SK-N-MC (cell line): ENCODE data around the gene EIF1AD.

Source experiments
- DNase-seq: peaks from one replicate; pipeline ENCODE4 v3.0.0-alpha.2; 2011; ENCODE audit warnings: low read depth, low spot score
- H3K27ac ChIP-seq: fragments of 200-600 bp; sonication (generic); 2 replicates; pipeline ENCODE4 v1.5.1; 2016; ENCODE audit warnings: mixed run types
- H3K36me3 ChIP-seq: fragments of 200-600 bp; sonication (generic); 2 replicates; pipeline ENCODE4 v1.6.1; 2017; ENCODE audit warnings: antibody characterized with exemption, low read length, mixed read lengths; ENCODE audit not compliant: insufficient read depth
- H3K4me3 ChIP-seq: fragments of 200-600 bp; sonication (generic); 2 replicates; pipeline ENCODE4 v1.5.1; 2016
- H3K9ac ChIP-seq: fragments of 200-600 bp; sonication (generic); 2 replicates; pipeline ENCODE4 v1.8.0; 2017; ENCODE audit warnings: mixed run types, mixed read lengths; ENCODE audit not compliant: insufficient read length
- H3K9me3 ChIP-seq: fragments of 200-600 bp; sonication (generic); 2 replicates; pipeline ENCODE4 v1.6.1; 2017; ENCODE audit warnings: low read depth, mild to moderate bottlenecking, antibody characterized with exemption, low read length, moderate library complexity, mixed read lengths
- EZH2 ChIP-seq: fragments of 200-600 bp; sonication (generic); IDR thresholded peaks from one replicate; pipeline ENCODE4 v1.6.1; 2017; ENCODE audit warnings: antibody characterized with exemption
- FOXP2 ChIP-seq: optimal IDR thresholded peaks from 2 replicates; pipeline ENCODE3; 2011; ENCODE audit warnings: mild to moderate bottlenecking, moderate library complexity; ENCODE audit not compliant: insufficient read depth; ENCODE audit errors: extremely low read length, control extremely low read depth
- POLR2AphosphoS5 ChIP-seq: IDR thresholded peaks from 2 replicates; pipeline ENCODE4 v1.6.1; 2012; ENCODE audit warnings: mild to moderate bottlenecking, low read depth, low read length, borderline replicate concordance

The EIF1AD gene, protein sequence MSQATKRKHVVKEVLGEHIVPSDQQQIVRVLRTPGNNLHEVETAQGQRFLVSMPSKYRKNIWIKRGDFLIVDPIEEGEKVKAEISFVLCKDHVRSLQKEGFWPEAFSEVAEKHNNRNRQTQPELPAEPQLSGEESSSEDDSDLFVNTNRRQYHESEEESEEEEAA

GRCh38 chr11:66001942-66002647 lies at the start of gene EIF1AD, which contains the start of gene BANF1:
EIF1AD (minus strand) TSS chr11:66002157; CDS start chr11:66000389, 1,768 bp downstream.
BANF1 (plus strand) TSS chr11:66002503; CDS start chr11:66003251, 748 bp downstream.
- peak within 1 kb of the TSS; percentile 99 for H3K27ac ChIP-seq
- peak within 1 kb of the TSS; percentile 93 for H3K9ac ChIP-seq
- H3K36me3 ChIP-seq, result peaks cover 51% of the 10 kb centered on the region
- peak within 1 kb of the TSS; percentile 89 for H3K4me3 ChIP-seq
- H3K9me3 ChIP-seq, result no peaks in the 10 kb centered on the region
- DNase-seq, result peak; percentile 95
- TF ChIP-seq EZH2 (no peak), POLR2AphosphoS5 (peak; percentile 94), FOXP2 (peak; percentile 54)

DNA sequence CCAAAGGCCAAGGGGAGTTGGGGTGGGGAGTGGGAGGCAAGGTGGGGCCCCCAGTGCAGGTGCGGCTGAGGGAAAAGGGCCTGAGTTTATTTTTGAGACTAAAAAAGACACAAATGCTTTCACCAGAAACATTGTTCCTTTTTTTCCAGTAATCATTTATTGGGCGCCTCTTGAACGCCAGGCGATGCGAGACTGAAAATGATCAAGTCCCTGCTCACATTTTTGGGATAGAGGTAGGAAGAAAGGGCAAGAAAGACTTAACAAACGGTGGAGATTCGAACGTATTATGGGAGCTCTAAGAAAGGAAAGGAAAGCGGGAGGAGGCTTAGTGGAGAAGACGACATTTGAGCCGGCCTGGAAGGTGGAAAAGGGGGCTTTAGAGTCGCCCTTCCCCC lies 49.4 kb upstream of the EIF1AD start:
- TF ChIP-seq FOXP2 (no peak), POLR2AphosphoS5 (no peak), EZH2 (no peak)
- H3K36me3 ChIP-seq, result peaks cover 28% of the 10 kb centered on the region

DNA sequence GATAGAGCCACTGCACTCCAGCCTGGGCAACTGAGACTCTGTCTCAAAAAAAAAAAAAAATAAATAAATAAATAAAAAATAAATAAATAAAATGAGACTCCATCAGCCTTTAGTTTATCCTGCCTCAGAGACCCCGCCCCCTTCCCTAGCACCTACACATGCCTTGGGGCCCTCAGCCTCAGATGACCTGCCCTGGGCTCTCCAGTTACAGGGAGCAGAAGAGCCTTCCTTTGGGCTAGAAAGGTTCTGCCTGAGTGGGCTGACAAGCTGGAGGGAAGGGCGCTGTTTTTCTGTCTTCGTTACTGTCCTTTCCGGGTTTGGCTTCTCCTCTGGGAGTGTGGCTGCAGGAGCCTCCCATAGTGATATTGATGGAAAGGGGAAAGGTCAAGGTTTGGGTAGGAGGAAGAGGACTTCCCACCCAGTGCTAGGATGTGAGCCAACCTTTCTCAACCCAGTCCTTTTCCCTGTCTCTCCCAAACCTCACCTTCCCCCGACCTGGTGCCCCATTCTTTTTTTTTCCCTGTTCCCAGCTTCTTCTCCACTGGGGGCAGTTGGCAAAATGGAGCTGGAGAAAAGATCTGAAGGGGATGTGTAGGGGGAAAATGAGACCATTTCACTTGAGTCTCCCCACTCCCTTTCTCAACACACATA lies 48.7 kb upstream of the EIF1AD start:
- no peak for DNase-seq
- Histone ChIP-seq H3K9me3 (no peaks in the 10 kb centered on the region), H3K9ac (peak overlapping the region; percentile 91), H3K36me3 (peaks cover 22% of the 10 kb centered on the region), H3K4me3 (peak overlapping the region; percentile 98; the same call in 1 of the 2 replicates), H3K27ac (peak overlapping the region; percentile 92)
- TF ChIP-seq EZH2, result no peak
- no peak for TF ChIP-seq FOXP2
- TF ChIP-seq POLR2AphosphoS5, result no peak

More for the DNA sequence above, 49.4 kb upstream of the EIF1AD start:
- Histone ChIP-seq H3K9ac (peak overlapping the region; percentile 91), H3K9me3 (no peaks in the 10 kb centered on the region), H3K27ac (peak overlapping the region; percentile 92), H3K4me3 (peak overlapping the region; percentile 98)
- DNase-seq, result no peak

DNA sequence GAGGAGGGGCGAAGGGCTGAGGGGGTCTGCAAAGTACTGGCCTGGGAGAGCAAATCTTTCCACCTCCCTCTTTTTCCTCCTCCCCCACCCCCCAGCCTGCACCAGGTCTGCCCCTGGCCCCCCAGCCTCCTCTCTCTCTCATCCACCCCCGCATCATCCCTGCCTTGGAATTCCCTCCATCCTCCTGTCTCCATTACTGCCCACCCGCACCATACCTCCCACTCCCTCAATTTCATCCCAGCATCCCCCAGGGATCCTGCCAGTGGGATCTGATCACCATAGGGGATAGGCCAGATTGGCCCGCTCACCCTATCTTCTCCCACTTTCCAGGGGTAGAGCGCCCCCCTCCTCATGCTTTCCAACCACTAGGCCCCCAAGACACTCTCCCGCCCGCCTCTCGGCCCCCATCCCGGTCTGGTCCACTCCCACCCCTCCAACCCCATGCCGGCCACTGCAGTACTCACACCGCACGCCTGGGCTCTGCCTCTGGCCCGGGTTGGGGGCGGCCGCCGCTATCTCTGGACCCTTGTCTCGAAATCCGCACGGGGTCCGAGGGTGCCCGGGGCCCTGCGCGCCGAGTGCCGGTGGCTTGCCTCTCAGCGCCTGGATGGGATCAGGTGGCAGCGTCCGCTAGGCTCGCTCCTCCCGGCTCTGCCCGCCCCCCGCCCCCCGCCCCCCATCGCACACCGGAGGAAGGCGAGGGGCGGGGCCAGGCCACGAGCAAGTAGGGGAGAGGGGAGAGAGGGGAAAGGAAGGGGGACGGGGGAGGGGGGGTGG lies 46.8 kb upstream of the EIF1AD start, which contains the start of gene GAL3ST3:
Gene GAL3ST3, minus strand, starts transcription at position 615 of the 777 bp plus-strand sequence. CDS start 3,746 bp downstream, outside the sequence.
- H3K36me3 ChIP-seq, result peaks cover 5% of the 10 kb centered on the region; the same call in 1 of the 2 replicates
- no peak within 1 kb of the TSS for H3K4me3 ChIP-seq
- DNase-seq, result no peak
- TF ChIP-seq POLR2AphosphoS5 (no peak), FOXP2 (no peak), EZH2 (no peak)
- H3K9ac ChIP-seq, result no peak within 1 kb of the TSS
- no peak within 1 kb of the TSS for H3K27ac ChIP-seq
- H3K9me3 ChIP-seq, result no peaks in the 10 kb centered on the region

GRCh38 chr11:66047541-66048365 lies 45.8 kb upstream of the EIF1AD start:
- no peak for DNase-seq
- no peaks in the 10 kb centered on the region for H3K9me3 ChIP-seq
- H3K27ac ChIP-seq, result no peak overlapping the region
- no peaks in the 10 kb centered on the region for H3K36me3 ChIP-seq
- H3K4me3 ChIP-seq, result no peak overlapping the region
- TF ChIP-seq EZH2 (no peak), FOXP2 (no peak), POLR2AphosphoS5 (no peak)
- no peak overlapping the region for H3K9ac ChIP-seq

GRCh38 chr11:66046901-66047300 lies 44.9 kb upstream of the EIF1AD start:
- no peak for TF ChIP-seq POLR2AphosphoS5
- TF ChIP-seq EZH2, result no peak
- no peak for TF ChIP-seq FOXP2
- H3K4me3 ChIP-seq, result no peak overlapping the region

DNA sequence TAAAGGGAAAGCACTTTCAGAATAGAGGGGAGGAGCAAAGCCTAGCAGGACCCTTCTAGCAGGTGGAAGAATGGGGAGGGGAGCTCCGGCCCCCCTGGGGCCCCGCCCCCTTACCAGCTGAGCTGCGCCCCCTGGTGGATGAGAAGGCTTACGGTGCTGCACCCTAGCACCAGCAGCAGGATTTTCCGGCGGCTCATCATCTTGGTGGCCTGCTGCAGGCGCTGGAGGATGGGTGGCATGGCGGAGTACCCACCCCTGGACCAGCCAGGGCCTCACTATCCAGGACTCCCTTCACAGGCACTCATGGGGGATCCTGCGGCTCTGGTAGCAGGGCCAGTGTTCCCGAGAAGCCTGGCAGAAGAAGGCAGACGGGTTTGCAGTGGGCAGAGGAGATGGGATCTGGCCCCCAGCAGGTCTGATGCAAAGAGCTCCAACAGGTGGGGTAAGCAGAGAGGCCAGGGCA lies 43.3 kb upstream of the EIF1AD start:
- H3K9me3 ChIP-seq, result no peaks in the 10 kb centered on the region
- H3K27ac ChIP-seq, result no peak overlapping the region
- peak; percentile 50 for DNase-seq
- TF ChIP-seq POLR2AphosphoS5 (no peak), EZH2 (no peak), FOXP2 (no peak)
- H3K36me3 ChIP-seq, result no peaks in the 10 kb centered on the region
- no peak overlapping the region for H3K9ac ChIP-seq
- H3K4me3 ChIP-seq, result peak overlapping the region; percentile 33; the same call in 1 of the 2 replicates

More at GRCh38 chr11:66046901-66047300, 44.9 kb upstream of the EIF1AD start:
- no peak for DNase-seq
- Histone ChIP-seq H3K9ac (no peak overlapping the region), H3K36me3 (no peaks in the 10 kb centered on the region), H3K9me3 (no peaks in the 10 kb centered on the region), H3K27ac (no peak overlapping the region)
